Pulmonary artery endothelial cell (primary cell): Measurements from ENCODE around the gene SOBP. TPM values are rescaled to one million over a fixed set of nuclear protein-coding genes. Genes with fewer than 3 reads are reported as not detected.
"Not testable (repeated sequence)": the region's sequence is repeated elsewhere in the genome, so short reads cannot be mapped to it uniquely, and the experiment has no call there.

Experiments
- DNase-seq: peaks from one replicate; pipeline ENCODE4 v3.0.0-alpha.2; 2011; ENCODE audit warnings: low read depth, low spot score
- total RNA-seq: library from RNA; depleted of rRNA; stranded (reverse); fragments of >200 nt; gene quantifications from 2 replicates; pipeline ENCODE4 v1.2.3, GENCODE V29; 2014

The SOBP gene
- total RNA-seq, 1 donor from 2014 or later: 2.8 TPM

DNA sequence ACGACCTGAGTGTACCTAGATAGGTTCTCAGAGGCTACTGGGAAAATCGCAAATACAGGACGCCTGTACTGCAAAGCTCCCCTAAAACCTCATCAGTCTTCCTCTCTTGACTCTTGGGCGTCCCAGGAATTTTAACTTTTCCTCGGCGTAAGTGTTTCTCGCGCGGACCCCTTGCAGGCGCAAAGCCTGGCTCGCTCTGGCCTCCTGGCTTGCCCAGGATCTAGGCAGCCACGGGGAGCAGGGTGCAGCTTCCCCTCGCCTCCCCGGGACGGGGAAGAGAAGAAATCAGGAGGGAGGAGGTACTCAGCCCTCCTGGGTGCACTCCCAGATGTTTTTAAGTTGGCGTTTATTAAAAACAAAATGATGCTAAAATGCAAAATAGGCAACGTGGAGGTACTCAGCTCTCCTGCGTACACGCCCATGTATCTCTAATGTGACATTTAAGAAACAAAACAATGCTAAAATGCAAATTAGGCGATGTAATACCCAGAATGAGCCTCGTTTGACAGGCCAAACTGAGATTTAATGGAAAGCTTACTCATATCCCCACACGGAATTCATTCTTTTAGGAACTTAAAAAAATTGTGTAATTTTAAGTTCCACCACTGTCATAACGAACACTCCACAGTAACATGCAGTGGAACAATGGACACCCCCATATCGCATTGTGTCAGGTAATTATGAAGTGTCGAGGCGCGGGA is 1.6 kb upstream of the SOBP start:
- no peak for DNase-seq

DNA sequence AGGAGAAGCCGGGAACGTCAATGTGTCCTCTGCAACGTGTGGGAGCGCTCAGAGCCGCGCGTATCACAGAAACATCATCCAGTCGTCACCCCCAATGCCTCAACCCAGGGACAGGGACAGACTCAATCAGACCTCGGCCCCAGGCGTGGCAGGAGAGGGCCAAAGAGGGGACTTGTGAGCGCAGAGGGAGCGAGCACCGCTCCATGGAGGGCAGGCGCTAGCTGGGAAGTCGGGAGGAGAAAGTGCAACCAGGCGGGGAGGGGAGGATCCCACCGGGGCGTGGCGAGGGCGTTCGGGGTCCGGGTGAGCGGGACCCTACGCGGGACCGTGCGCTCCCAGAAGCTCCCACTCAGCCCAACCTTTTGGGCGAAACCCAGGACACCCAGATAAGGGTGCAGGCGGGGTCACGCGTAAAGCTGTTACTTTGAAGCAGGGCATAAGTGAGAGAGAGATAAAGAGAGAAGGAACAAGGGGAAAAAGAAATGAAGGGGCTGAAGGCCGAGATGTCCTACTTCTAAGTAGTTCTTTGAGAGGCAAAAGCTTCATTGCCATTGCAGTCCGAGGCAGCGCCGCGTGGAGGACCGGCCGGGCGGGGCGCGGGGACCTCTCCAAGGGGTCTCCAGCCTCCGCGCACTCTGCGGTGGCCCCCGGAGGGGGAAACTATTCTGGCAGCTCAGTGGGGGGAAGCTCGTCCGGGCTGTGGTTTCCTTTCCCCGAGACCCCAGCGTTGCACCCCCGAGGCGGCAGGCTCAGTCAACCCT is 862 bp upstream of the SOBP start:
- DNase-seq: no peak

DNA sequence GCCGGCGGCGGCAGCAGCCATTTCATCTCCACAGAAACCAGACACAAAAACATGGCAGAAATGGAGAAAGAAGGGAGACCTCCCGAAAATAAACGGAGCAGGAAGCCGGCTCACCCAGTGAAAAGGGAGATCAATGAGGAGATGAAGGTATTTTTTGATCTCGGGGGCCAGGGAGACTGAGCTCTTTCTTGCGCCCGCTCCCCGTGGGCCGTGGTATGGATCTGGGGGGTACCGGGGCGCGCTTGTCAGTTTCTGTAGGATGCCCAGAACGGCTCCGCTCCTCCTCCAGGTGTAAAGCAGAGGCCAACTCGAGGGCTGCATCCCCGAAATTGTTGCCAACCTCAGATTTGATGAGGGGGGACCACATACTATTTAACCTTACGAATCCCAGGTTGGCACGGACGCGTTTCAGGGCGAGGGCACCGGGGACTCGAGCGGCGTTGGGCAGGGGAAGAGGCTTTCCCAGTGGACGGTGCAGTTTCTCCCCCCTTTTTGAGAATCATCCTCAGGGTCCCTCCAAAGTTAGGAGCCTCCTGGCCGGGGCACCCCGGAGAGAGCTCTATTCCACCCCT is 735 bp downstream of the SOBP start:
- DNase-seq: no peak

DNA sequence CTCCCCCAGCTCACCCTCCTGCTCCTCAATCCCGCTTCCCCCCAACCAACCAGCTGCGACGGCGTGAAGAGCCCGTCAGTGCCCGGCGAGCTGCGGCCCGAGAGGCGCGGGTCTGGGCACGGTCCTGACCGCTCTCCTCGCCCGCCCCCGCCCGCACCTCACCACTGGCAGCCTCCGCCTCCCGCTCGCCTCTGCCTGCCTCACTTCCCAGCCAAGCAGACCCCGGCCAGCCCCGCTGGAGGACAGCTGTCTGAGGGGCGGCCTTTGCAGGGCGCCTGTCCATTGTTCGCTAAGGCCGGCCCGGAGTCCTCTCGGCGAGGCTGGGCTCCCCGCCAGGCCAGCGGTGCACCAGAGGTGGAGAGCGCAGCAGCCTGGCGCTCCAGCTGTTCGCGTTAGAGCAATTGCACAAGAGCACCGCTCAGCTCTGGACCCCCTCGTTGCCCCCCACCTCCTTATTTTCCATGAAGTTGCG is 1.3 kb downstream of the SOBP start:
- no peak for DNase-seq

DNA sequence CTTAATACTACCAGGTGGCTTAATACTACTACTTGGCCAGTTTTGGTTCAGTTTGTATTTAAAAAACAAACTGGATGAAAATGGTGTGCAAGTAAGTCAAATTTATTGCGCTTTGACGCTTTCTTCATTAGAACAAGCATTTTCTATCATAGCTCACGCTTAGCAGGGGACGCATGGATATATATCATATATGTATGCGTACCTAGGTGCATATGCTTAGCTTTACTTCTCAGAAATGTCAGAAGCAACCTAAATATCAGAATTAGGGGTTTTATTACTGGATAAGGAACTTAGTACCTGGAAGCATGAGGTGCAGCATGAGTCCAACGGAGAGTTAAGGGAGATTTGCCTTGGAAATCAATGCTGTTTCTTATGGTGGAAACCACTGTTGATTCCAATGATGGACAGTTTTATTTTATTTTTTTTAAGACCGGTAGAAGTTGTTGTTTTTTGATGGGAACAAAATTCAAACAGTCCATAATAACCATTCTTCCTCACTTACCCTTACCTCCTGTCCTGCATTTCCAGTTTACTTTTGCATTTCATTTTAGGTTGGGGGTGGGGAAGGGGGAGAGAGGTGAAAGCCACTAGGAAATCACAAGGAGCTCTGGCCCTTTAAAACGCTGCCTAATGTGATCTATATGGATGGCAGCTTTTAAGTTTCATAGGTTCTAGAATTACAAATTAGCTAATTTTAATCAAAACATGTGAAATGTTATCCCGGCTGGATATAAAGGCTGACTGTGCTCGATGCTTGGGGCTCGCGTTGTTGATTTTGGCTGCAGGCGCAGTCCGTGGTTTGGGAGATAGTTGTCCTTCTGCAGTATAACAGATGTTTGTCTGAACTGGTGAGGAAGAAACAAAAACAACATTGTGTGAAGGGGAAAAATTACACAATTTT is 2.1 kb downstream of the SOBP start:
- no peak for DNase-seq

DNA sequence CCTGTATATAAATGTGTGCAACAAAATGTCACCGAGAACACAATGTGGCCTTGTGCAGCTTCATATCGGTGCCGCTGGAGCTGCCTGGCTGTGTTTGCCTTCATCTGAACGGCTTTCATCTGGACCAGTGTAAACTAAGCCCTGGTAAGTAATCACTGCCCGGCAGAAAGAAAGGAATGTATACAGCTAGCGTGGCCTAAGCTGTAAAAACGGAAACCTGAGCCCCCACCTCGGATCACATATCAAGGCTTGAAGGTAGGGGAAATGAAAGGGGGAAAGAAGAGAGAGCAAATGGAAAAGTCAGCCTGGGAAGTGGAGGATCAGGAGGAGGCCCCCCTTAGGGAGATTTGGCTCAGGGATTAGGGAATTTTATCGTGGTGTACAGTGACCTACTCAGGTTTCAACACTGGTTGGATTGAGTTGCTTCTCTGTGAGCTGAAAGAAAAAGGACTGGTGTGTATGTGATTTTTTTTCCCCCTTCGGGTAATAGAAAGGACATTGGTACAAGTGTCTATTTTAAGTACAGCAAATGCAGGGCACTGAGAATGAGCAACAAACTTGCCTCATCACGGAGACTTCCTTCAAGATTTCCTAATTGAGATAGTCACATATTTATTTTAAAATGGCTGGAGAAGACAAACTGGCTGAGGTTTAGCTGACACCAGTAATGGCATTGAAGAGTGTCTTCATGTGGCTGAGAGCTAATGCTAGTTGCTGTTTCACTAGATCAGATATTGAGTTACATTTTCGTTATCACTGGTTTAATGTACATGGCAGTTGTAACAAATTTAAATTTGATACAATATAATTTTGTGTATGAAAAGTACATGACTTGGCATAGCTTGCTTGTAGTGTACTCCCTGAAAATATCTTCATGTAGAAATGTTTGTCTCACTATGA is 3.5 kb downstream of the SOBP start:
- no peak for DNase-seq

DNA sequence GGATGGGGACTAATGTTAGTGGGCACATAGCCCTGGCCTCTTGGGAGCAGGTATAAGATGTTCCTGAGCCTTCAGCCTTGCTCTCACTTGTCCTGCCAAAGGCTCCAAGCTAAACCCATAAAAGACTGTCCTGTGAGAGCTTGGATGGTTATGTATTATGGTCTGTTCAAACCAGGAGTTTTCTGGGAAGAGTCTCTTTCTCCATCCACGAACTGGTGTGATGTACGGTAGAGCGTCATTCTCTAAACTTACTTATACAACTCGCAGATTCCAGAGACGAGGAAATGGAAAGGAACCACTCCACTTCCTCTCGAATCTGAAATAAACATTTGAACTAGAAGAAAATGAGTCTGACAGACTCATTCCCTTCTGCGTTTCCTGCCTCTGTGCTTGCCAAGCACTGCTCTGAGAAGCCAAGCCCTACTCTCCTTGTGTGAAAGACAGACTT is 5.3 kb downstream of the SOBP start:
- peak; percentile 44 for DNase-seq

DNA sequence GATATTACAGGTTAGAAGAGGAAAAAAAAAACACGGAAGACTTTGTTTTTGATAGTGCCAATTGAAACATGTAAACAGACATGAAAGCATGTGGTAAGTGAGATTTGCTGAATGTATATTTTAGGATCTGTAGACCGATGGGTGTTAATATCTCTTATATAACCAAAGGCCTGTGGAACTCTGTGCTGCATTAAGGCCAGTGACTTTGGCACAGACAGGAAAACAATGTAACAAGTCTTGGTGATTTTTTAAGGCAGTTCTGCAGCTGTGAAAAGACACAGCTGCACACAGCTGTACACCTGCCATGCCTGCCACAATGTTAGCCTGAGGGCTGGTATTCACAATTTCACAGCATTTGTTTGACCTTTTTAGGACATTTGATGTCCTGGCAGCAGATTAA is 6.1 kb downstream of the SOBP start:
- DNase-seq: no peak

DNA sequence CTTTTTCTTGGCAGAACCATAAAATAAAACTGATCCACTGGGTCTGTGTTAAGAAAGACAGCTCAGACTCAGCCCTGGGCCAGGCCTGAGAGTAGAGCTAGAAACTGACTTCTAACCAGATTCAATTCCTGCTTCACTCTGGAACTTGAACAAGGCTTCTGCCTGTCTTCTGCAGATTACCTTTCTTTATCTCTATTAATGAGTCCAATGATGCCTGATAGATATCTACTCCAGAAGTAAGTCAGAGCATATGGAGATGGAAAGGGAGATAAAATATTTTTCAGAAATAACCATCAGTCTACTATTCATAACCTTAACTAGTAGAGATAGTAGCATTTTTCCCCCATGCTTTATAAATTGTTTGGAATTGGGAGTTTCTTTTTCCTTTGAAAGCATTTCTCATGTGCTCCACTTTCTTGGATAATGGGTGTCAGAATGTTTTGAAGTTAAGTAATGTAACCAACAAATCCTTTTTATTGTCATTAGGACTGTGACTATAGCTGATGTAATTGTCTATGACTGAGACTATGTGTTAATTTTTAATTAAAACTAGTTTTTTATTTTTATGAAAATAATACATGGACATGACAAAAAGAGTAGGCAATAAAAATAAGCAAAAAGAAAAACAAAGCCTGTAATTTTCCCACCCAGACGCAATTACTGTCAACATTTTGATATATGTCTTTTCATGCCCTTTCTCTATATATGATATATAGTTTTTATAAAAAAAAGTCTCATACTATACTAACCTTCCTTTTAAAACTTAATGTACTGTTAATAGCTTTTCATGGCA is 7.2 kb downstream of the SOBP start:
- DNase-seq: no peak

DNA sequence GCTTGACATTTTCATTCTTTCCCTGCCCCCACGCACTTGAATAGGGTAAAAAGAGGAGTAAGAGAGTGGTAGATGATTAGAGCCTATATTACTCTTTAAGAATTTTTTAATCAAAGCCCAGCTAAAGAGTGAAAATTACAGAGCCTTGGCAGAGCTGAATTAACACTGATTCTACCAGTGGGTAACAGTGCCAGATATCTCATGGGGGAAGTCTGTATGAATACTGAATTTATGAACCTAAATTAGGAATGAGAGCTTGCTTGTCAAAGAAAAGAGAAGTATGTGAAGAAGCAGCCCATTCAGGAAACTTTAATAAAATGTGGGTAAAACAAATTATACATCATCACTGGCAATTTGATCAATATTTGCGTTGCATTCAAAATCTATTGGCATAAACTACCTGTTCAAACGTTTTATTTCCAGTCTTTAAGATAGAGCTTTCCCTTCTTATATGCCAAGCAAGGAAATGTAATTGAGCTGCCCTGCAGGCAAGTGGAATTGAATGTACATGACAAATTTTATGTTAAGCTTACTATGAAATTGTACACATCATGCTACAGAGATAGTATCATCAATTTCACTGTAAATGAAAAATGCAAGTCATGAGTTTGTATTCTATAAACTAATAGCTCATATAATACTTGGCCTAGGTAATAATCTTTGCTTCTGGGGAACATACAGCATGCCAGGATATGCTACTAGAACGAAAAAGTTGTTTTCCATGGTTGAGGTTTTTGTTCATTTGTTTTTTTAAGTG is 14.5 kb downstream of the SOBP start:
- DNase-seq: no peak

DNA sequence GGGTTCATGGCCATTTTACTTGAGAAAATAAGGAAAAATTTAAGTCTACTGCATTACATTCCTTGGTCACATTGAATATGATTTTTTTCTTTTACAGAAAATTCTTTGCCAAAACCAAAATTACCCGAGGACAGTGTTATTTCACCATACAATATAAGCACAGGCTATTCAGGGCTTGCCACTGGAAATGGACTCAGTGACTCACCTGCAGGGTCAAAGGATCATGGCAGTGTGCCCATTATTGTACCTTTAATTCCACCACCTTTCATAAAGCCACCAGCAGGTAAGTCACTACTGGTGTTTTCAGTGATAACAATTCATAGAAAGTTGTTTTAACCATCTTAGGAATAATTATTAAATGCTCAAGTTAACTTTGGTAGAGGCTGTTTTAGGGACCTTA is 16.2 kb downstream of the SOBP start:
- DNase-seq: no peak

DNA sequence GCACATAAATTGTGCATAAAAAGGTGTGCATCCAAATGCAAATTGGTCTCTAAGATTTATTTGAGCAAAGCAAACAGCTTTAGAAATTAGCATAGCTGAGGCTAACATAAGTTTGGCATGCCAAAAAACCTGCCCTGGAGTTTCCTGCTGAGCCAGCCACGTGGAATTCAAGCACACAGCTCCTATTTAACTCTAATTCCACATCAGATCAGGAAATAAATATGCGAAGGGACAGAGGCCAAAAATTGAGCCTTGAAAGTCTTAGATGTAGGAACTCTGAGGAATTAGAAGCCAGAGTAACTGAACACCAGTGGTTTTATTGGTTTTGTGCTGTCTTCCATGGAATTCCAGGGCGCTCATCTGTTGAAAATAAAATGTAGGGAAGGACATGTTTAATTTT is 19.6 kb downstream of the SOBP start:
- DNase-seq: no peak

DNA sequence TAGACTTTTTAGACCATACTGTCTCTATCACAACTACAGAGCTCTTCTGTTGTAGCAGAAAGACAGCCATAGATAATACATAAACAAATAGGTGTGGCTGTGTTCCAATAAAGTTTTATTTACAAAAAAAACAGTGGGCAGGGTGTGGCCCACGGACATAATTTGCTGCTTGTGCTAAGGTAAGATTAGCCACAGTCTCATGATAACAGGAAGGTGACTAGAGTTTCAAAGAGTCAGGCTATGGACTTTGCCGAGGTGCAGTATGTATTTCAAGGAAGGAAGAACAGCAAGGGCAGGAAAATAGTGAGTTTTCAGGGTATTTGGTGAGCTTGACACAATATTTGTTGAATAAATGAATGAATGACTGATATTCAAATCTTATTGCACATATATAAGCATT is 20.2 kb downstream of the SOBP start:
- DNase-seq: no peak

DNA sequence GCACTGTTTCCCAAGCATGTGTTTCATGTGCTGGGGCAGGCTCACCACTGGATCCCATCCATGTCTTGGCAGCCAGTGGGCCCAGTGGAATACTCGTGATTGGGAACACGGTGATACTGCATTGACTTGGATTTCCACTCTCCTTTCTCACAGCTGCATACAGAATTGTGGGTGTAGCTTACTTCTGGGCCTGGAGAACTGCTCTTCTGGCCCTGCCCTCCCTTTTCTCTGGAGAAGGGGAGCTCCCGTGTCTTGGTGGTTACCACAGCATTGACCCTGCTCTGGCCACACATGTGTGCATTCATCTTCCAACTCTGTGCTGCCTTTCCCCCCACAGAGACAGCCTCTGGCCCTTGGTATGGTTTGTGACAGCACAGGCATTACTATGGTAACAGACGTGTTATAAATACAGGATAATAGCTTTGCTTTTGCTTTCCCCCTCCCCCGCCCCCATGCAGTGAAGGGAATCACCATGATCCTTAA is 21.6 kb downstream of the SOBP start:
- no peak for DNase-seq

DNA sequence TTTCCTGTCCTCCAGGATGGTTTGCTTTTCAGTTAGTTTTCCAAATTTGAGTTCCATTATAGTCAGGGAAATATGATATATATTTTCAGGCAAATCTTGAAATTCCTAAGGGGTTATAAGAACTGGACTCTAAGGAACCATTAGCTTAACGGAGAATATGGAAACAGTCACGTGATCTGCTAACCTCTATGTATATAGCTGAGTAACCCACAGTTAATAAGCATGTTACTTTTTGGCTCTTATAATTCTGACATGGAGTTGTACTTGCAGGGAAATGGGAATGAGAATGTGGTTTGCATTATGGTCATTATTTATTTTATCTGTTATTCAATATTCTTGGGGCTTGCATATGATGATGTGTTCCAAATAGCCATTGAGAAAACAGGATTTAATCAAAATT is 23.3 kb downstream of the SOBP start:
- no peak for DNase-seq

DNA sequence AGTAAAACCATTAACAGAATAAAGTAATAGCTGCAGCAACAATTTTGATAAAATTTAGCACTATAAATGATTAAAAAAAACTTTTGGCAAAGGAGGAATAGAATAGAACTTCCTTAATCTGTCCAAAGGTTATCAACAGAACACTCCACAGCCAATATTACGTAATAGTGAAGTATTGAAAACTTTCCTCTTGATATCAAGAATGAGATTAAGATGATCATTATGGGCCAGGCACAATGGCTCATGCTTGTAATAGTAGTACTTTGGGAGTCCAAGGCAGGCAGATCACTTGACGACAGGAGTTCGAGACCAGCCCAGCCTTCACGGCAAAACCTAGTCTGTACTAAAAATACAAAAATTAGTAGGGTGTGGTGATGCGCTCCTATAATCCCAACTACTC is 26.0 kb downstream of the SOBP start:
- DNase-seq: no peak

DNA sequence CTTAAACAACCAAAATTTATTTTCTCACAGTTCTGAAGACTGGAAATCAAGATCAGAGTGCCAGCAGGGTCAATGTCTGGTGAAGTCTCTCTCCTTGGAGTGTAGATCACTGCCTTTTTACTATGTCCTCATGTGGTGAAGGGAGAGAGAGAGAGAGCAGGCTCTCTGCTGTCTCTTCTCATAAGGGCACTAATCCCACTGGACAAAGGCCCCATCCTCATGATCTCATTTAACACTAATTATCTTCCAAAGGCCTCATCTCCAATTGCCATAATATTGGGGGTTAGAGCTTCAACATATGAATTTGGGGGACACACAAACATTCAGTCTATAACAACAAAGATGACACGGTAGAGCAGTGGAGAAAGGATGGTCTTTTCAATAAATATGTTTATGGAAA is 27.4 kb downstream of the SOBP start:
- DNase-seq: no peak

DNA sequence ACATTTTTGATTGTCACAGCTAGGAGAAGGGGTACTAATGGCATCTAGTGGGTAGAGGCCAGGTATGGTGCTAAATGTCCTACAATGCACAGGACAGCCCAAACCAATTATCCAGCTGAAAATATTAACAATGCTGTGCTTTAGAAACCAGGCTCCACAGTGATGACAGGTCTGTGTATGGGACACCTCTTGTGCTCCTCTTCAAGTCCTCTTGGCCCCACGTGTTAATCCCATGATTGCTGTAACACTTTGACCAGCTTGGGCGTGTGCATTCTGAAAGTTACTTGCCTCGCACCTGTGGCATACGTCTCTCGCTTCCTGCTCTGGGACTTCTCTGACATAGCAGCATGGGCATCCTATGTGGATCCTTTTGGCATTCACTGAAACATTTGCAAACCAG is 29.3 kb downstream of the SOBP start:
- not testable (repeated sequence) for DNase-seq

DNA sequence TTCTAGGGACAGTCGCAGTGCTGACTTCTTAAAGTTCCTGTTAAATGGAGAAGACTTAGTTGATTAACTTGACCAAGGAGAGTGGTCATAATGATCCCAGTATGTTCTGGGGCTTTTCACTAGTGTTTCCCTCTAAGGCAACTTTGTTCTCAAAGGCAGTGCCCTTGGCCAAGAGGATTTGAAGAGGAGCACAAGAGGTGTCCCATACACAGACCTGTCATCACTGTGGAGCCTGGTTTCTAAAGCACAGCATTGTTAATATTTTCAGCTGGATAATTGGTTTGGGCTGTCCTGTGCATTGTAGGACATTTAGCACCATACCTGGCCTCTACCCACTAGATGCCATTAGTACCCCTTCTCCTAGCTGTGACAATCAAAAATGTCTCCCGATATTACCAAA is 30.8 kb downstream of the SOBP start:
- not testable (repeated sequence) for DNase-seq
